Right lung (tissue), 5 donors: ENCODE results near the gene NDUFAF2. TPM values are rescaled to one million over a fixed set of nuclear protein-coding genes. Genes with fewer than 3 reads are reported as not detected.
"Not testable (repeated sequence)": the region's sequence is repeated elsewhere in the genome, so short reads cannot be mapped to it uniquely, and the experiment has no call there.

ENCODE experiments used
- DNase-seq, 2 donors: peaks; one replicate each; pipeline ENCODE4 v3.0.0-alpha.2; 2013
- polyA plus RNA-seq, 5 donors: library from polyadenylated mRNA; unstranded; fragments of 120-200 nt; gene quantifications; one replicate each; pipeline versions ENCODE4 v1.2.1 to v1.2.3, GENCODE V29; 2013; ENCODE audit warnings: inconsistent platforms in 1 of 5, low replicate concordance in 1 of 5; ENCODE audit not compliant: insufficient read length in 5 of 5, insufficient read depth in 1 of 5

NDUFAF2 gene
- polyA plus RNA-seq, 5 donors, result 25.6 to 34.3 (median 32.3) TPM

- DNase-seq, result no peak
These were observed 99.5 kb downstream of the NDUFAF2 start for GRCh38 chr5:61044545-61044944.

GRCh38 chr5:61047346-61047745 lies 102.3 kb downstream of the NDUFAF2 start:
- DNase-seq, result no peak

GRCh38 chr5:61048534-61048933 lies 103.5 kb downstream of the NDUFAF2 start:
- no peak for DNase-seq

- no peak for DNase-seq
These were observed 105.3 kb downstream of the NDUFAF2 start for GRCh38 chr5:61050292-61050691.

GRCh38 chr5:61051267-61051666 lies 106.3 kb downstream of the NDUFAF2 start:
- no peak for DNase-seq

- no peak for DNase-seq
These were observed 107.9 kb downstream of the NDUFAF2 start for GRCh38 chr5:61052882-61053281.

GRCh38 chr5:61053937-61054336 lies 108.9 kb downstream of the NDUFAF2 start:
- DNase-seq, result no peak

- DNase-seq, result peak; percentile 11 to 28
These were observed 110.5 kb downstream of the NDUFAF2 start for GRCh38 chr5:61055434-61056006.

- DNase-seq, result no peak
These were observed 114.5 kb downstream of the NDUFAF2 start for GRCh38 chr5:61059499-61059898.

- no peak for DNase-seq
These were observed 124.1 kb downstream of the NDUFAF2 start for GRCh38 chr5:61069150-61069549.

GRCh38 chr5:61071526-61071925 lies 126.5 kb downstream of the NDUFAF2 start:
- no peak for DNase-seq

GRCh38 chr5:61076626-61077025 lies 131.6 kb downstream of the NDUFAF2 start:
- DNase-seq, result no peak

GRCh38 chr5:61081741-61082140 lies 136.7 kb downstream of the NDUFAF2 start:
- DNase-seq, result peak; percentile 9 to 10

GRCh38 chr5:61082516-61083280 lies 137.7 kb downstream of the NDUFAF2 start:
- DNase-seq, result no peak

GRCh38 chr5:61084658-61085057 lies 139.7 kb downstream of the NDUFAF2 start:
- no peak for DNase-seq

GRCh38 chr5:61085885-61086284 lies 140.9 kb downstream of the NDUFAF2 start:
- DNase-seq, result no peak

- DNase-seq, result no peak
These were observed 142.9 kb downstream of the NDUFAF2 start for GRCh38 chr5:61087921-61088320.

- DNase-seq, result no peak
These were observed 144.3 kb downstream of the NDUFAF2 start for GRCh38 chr5:61089351-61089750.

GRCh38 chr5:61093046-61093771 lies 148.2 kb downstream of the NDUFAF2 start:
- not testable (repeated sequence) for DNase-seq

GRCh38 chr5:61097465-61097864 lies 152.5 kb downstream of the NDUFAF2 start:
- DNase-seq, result no peak

- DNase-seq, result no peak
These were observed 153.4 kb downstream of the NDUFAF2 start for GRCh38 chr5:61098251-61098995.

- DNase-seq, result no peak
These were observed 155.4 kb downstream of the NDUFAF2 start for GRCh38 chr5:61100437-61100836.
